ENCODE results near the gene ADGRG6. TPM values are rescaled to one million over a fixed set of nuclear protein-coding genes. Genes with fewer than 3 reads are reported as not detected.

The ADGRG6 gene
- total RNA-seq, 1 donor from 2014 or later: 3.6 TPM

DNA sequence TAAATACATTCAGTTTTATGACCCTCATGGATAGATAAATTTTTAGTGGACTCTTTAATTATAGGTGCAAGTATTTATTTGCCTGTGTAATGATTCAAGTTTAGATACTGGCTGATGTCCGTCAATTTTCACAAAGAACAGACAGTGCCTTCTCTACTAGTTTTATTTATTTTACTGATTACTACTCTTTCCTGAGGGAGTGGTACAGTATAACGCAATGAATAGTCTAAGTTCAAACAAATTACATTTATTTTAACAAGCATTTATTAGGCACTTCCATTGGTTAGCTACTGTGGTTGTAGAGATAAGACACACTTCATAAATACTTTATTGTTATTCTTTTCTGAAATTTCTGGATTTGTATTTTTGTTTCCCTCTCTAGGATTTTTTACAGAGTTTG is 74.3 kb downstream of the ADGRG6 start:
- DNase-seq (ENCODE audit: low read depth in 2 of 2): no peak

DNA sequence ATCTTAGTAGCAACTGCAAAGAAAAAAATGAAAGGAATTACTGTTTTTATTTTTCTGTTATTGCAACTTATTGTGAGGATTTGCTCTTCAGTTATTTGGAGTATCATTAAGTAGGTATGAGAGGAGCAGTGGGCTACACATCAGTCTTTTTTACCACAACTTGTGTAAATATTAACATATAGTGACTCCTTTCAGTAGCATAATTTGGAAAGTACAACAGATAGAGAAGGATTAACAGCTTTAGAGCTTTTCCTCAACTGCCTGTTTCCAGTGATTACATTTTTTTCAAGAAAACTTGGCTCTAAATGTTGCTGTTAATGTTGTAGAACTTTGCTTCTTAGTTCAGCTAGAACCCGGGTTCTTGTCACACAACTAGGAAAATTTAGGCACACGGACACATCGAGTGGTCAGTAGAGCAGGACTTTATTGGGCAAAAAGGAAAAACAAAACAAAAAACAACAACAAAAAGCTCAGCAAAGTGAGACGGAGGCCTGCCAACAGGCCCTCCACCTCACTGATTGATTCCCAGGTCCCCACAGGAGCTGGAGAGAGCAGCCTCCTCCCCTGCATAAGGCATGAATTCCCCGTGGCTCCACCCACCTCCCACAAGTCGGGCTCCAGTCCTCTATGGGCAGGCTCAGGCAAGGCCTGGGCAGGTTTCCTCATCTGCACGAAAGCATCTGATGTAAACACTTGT is 75.1 kb downstream of the ADGRG6 start:
- peak in 1 of 2 donors; percentile 63 for DNase-seq (ENCODE audit: low read depth in 2 of 2)

DNA sequence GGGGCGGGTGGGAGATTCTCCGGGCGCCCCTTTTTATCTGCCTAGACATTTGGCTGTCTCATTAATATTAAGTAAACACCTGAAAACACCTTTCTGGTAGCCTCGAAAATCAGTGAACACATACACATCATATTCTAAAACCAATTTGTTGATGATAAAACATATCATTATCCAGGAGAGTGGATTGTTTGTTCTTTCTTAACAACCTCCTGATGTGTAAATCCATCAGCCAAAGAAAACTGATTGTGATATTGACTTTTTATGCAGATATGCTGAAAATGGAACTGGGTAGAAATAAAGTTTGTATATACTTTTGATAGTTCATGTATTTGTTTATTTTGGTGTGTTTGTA is 75.7 kb downstream of the ADGRG6 start:
- DNase-seq (ENCODE audit: low read depth in 2 of 2): no peak

DNA sequence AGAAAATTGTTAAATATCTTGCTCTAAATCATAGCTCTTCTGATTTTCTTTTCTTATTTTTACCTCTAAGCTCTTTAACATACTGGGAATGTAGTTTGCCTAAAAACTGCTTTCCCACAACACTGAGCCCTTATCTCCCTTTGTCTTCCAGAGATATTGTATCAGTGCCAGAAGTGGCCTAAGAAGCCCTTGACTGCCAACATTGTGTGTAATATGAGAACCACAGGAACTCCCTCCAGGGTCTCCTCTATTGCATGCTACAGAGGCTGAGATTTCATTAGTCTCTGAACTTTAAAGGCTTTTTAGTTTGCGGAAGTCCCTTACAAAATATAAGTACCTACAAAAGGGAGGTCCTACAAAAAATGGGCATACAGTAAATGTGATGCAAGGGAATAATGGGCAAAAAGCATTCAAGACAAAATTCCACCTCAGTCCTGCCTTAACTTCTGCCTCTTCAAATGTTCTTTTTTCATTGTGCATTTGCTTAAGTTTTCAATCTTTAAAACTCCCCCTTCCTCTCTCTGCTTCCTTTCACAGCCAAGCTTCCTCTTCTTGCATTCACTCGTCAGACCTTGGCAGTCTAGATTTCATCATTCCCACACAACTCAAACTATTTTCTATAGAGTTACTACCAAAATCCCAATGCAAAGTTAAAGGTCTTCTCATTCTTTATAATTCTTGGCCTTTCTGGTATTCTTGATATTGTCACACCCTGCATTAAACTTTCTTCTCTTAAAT is 76.5 kb downstream of the ADGRG6 start:
- DNase-seq (ENCODE audit: low read depth in 2 of 2): peak in 1 of 2 donors; percentile 93

DNA sequence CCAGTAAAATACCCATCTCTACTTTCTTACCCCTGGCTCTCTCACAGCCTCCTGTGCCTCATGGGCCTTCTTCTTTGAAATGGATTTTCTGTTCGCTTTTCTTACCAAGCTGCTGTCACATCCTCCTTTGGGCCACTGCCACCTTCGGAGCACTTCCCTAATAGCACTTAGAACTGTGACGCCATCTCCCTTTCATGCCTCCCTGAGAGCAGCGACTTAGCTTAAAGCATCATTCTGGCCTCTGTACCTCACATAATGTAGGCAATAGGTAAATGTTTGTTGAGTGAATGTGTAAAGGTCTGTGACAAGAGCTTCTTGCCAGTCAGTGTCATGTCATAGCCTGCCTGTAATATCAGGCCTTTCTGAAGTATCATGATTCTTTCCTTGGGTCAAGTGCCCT is 78.8 kb downstream of the ADGRG6 start:
- DNase-seq (ENCODE audit: low read depth in 2 of 2): no peak

DNA sequence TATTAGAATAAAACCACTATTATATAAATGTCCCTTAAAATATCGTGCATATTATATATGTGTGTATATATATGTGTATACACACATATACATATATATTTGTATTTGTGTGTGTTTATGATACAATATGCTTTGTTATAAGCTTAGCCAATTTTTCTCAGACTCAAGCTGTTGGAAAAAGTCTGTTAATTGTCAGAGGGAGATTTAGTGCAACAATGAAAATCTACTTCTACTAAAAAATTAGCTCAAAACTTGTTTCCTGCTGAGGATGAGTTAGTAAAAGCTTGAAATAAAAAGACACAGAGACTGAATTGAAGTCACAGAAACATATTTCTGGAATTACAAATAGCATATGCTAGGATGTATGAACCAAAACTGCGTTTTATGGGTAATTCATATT is 79.4 kb downstream of the ADGRG6 start:
- DNase-seq (ENCODE audit: low read depth in 2 of 2): no peak

DNA sequence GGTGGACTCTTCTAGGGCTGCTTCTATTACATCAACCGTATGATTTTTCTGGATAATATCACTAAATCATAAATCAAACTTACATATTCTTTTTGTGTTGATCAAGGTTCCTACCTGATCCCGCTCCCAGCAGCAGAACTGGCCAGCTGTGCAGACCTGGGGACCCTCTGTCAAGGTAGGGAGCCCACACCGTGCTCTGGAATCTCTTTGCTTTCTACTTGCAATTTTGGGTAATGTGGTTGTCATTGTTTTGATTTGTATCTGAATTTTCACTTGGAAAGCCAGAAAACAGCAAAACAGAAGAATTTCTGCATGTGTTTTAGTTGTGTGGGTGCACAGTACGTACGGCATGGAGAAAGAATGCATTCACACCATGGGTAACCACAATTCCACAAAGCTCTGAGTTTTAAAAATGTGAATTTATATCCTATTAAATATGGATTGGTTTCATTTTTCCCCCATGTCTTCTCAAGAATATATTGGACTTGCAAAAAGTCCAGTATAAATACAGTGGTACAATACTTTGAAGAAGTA is 80.1 kb downstream of the ADGRG6 start:
- no peak for DNase-seq (ENCODE audit: low read depth in 2 of 2)

DNA sequence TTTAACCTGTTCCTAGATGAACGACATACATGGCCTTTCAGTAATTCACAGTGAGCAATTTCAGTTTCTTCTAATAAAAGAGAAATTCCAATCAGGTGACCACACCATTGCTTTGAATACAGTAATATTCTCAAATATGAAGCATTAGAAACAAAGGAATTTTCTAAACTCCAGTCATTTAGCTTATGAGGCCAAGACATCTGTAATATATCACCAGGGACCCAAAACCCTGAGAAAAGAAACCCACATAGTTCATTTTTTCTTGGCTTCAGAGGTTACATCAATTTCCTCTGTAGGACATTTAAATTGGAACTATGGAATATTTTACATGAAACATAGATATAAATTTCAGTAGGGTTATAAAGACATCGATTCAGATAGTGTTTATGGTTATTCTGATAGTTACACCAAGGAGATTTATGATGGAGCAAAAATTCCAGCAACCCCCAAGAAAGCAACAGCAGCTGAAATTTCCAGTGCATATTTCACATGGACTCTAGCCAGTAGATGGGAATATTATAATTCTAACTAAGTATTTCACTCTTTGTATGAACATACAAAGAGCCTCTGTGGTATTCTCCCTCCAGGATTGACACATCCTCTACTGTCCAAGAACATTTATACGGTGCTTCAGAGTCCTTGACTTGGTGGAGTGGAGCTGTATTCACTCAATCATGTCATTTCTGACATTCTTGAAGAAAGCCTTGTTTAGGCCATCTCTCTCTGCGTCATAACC is 82.9 kb downstream of the ADGRG6 start:
- DNase-seq (ENCODE audit: low read depth in 2 of 2): no peak

DNA sequence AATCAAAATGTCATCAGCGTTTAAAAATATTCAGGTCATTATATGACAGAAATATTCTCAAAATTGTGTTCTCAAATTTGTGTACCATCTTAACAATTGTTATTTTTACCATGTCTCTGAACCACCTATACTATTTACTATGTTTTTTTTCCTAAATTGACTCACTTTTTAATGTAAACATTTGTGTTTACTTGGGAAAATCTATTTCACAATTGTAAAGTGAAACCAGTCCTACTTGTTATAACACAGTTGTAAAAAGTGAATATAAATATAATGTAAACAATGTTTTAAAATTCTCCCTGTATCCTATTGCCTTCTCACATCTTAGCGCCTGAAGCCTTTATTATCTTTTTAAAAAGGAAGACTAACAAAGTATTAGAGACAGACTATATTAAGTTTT is 83.5 kb downstream of the ADGRG6 start:
- DNase-seq (ENCODE audit: low read depth in 2 of 2): no peak

DNA sequence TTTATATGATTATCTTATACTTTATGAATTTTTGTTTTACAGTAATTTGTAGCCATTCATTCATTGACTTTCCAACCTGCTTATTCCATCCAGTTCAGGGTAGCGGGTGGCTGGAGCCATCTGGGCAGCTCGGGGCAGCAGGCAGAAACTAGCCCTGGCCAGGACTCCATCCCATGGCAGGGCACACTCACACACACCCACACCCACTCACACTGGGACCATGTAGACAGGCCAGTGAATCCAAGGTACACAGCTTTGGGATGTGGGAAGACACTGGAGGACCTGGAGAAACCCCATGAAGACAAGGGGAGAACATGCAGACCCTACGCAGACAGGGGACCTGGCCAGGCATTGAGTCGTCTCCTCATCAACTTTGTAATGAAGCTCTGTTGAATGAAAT is 84.8 kb downstream of the ADGRG6 start:
- no peak for DNase-seq (ENCODE audit: low read depth in 2 of 2)

DNA sequence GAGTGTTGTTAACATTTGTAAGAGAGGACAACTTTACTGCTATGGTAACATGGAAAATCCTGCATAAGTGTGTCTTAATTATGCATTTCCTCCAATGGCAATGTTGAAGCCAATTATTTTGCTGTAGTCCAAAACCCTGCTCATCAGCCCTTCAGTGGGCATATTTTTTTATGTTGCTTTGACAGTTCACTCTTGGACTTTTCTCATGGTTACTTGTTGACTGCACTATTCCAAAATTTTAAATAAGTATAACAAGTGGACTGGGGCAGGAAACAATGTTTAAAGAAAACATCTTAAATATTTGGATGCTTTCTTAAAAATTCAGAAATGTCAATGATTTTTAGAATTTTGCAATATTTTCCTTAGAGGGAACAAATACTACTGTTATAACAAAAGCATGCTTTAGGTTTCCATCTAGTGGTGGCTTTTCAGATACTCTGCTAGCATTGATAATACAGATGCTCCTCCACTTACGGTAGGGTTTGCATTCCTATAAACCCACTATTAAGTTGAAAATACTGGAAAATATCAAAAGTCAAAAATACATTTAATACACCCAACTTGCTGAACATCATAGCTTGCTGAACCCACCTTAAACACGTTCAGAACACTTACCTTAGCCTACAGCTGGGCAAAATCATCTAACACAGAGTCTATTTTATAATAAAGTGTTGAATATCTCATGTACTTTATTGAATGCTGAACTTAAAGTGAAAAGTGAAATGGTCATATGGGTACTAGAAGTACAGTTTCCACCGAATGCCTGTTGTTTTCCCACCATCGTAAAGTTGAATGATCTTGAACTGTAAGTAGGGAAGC is 86.4 kb downstream of the ADGRG6 start:
- peak; percentile 74 to 75 for DNase-seq (ENCODE audit: low read depth in 2 of 2)

DNA sequence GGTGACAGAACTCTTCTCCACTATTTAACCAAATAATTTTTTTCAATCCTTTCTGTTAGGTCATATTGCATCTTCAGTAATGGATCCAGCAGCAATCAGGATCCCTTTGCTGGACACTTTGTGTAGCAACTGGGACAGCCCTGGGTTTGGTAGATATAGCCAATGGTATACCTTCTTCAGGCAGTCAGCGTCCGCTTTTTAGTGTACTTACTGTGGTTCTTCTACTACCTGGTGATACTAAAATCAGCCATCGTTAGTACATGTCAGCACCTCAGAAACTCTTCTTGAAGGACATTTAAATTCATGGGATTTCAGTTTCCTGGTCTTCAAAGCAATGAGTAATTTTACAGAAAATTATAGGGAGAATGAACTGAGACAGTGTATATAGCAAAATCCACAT is 93.5 kb downstream of the ADGRG6 start:
- no peak for DNase-seq (ENCODE audit: low read depth in 2 of 2)

DNA sequence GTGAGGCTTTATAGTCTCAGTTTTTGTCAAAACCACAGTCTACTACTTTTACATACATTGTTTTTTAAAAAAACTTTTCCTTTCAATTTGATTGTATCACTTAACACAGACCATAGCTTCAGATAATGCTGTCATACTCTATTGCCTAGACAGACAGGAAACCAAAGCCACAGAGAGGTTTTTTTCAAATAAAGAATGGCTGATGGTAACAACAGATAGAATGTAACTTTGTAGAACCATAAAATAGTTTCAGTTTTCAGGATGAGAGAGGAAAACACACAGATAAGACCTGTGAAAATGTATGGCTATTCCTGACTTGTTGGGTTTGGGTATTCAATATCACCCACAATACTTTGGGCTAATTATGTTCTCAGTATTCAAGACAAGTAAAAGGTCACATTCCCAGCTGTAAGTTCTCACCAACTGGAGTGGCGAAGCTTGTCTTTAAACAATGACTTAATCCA is 94.0 kb downstream of the ADGRG6 start:
- peak; percentile 74 to 89 for DNase-seq (ENCODE audit: low read depth in 2 of 2)

DNA sequence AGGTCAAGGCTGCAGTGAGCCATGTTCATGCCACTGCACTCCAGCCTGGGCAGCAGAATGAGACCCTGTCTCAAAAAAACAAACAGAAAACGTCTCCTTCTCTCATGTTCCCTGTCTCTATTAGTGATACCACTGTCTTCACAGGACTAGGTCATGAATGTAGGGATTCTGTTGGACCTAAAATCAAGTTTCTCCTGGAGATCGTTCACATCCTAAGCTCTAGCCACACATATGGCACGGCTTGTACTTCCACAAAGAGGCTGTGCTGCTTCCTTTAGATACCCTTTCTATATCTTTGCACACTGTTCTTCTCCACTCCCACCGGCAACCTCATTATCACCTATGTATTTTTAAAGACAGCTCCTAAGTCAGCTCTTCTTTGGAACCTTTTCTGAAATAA is 96.5 kb downstream of the ADGRG6 start:
- no peak for DNase-seq (ENCODE audit: low read depth in 2 of 2)

DNA sequence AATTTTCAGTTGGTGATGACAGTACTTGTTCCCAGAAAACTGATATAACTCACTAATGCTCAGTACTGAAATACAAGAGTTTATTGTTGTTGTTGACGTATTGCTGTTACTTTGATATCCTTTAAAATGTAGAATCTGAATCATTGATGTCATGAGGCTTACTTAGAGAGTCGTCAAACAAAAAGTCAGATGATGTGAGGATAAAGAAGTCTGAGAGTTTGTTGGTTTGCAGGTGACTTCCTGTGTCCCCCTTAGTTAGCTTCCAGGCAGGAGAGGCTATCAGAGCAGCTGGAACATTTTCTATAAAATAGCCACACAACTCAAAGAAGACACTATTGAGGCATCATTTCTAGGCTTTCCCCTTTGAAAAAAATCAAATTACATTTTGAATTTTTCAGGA is 97.9 kb downstream of the ADGRG6 start:
- DNase-seq (ENCODE audit: low read depth in 2 of 2): no peak

DNA sequence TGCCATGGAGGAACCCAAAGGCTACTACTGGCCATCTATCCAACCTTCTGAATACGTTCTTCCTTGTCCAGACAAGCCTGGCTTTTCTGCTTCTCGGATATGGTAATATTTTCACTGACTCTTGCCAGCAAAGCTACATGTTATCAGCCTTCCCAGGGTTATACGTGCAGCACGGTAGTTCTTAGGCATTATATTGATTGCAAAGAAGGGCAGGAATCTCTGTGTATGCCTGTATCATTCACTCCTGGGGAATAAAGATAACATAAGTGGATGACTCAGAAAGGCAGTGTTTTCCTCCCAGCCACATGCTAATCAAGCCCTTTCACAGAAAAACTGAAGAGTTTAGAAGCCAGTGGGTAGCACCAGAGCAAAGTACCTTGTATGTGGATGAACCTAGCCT is 98.7 kb downstream of the ADGRG6 start:
- DNase-seq (ENCODE audit: low read depth in 2 of 2): peak; percentile 49 to 86

DNA sequence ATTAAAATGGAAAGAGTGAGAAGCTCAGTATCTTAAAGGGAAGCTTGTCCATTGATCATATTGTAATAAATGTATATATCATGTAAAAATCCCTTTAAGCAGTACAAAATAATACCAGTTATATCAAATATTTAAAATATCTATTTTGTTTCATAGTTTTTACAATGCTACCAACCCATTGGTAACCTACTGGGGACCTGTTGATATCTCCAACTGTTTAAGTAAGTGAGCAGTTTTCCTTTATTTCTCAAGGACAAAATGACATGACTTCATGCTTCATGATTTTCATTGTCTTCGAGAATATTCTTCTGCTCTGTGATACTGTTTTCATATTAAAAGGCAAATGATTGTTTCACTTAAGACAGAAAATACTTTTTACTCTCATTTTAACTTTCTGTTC is 100.0 kb downstream of the ADGRG6 start:
- DNase-seq (ENCODE audit: low read depth in 2 of 2): no peak

DNA sequence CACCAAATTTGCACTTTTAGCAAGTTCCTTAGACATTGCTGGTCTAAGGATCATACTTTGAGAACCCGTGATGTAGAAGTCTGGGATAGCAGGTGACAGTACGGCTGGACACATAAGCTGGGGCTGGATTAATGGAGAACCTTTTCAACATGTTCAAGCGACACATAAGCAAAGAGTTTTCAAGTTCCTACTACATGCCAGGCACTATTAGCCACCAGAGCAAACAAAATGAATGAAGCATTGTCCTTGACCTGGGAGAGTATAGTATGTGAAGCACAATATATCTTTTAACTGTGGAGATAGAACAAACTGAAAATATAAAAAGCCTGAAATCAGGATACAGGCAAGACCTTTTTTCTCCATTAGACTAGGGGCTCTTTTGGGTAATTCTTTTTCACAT is 102.9 kb downstream of the ADGRG6 start:
- DNase-seq (ENCODE audit: low read depth in 2 of 2): no peak

DNA sequence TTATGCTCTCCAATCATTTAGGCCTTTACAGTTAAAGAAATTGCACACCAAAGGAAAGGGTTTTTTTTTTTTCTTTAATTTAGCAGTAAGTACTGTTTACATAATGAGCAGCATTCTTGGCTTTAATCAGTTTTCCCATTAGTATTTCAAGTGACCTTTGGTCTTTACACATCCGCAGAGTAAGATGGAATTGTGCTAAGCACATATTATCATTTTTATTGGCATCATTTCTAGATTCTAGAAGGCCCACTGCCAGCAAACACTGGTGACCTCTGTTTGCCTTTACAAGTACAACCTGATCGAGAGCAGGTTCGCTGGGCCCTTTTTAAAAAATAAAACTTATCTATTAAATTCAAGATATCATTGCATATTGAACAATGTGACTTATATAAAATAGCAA is 104.3 kb downstream of the ADGRG6 start:
- peak; percentile 82 to 94 for DNase-seq (ENCODE audit: low read depth in 2 of 2)

DNA sequence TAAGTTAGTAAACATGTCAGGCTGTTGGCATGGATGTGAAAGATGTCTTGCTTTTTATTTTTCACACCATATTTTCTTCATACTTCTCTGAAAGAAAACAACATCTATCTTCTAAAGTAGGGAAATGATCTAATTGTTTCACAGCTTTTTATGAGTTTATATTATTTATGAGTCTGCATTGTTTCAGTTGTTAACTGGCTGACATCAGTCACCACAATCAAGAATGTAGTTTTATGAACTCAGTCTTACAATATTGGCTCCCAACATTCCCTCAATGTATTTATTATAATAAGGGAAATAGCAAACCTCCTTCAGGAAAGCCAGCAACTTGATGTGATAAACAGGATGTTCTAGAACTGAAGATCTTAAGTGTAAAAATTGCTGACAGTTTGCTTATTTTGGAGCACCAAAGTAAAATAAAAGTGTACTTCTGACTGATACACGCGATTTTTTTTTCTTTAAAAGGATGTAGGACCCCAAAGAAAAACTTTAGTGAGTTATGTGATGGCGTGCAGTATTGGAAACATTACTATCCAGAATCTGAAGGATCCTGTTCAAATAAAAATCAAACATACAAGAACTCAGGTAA is 106.0 kb downstream of the ADGRG6 start:
- DNase-seq (ENCODE audit: low read depth in 2 of 2): peak in 1 of 2 donors; percentile 92

DNA sequence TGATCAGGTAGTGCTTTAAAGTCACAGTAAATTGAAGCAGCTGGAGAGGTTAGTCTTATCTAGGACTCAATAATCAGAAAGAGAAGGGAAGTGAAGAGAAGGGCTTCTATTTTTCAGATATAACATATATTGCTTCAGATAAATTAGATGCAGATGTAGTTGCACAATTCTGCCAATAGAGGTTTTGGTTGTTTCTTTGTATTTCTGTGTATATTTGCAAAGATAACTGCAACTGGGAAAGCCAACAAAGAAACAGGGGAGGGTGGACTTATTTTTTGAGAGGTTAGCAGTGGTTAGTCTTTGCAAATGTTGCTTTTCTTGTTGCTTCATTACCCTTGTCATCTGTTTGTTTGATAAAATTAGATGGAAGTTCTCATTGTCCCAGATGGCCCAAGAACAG is 106.6 kb downstream of the ADGRG6 start:
- no peak for DNase-seq (ENCODE audit: low read depth in 2 of 2)
